GM23338 (cell line): ENCODE results near the gene DVL1.

Experiments used
- EZH2 ChIP-seq: fragments of 200-600 bp; sonication (generic); IDR thresholded peaks from one replicate; pipeline ENCODE4 v1.8.0; 2017; ENCODE audit warnings: antibody characterized with exemption, mild to moderate bottlenecking, low read depth; ENCODE audit not compliant: unreplicated experiment
- EZH2phosphoT487 ChIP-seq: fragments of 200-600 bp; sonication (generic); IDR thresholded peaks from one replicate; pipeline ENCODE4 v1.8.1; 2018; ENCODE audit warnings: antibody characterized with exemption; ENCODE audit not compliant: unreplicated experiment
- JUNB ChIP-seq: IDR thresholded peaks from one replicate; pipeline ENCODE4 v1.6.1; 2016; ENCODE audit warnings: antibody characterized with exemption; ENCODE audit not compliant: unreplicated experiment
- POLR2AphosphoS5 ChIP-seq: IDR thresholded peaks from 2 replicates; pipeline ENCODE4 v1.6.1; 2016; ENCODE audit warnings: antibody characterized with exemption, low read depth
- STAT1 ChIP-seq: IDR thresholded peaks from one replicate; pipeline ENCODE4 v1.6.1; 2016; ENCODE audit warnings: antibody characterized with exemption; ENCODE audit not compliant: unreplicated experiment
- TF ChIP-seq, protein P1 (sequence below), 2 experiments: fragments of 200-600 bp in 1 of 2; sonication (generic) in 1 of 2; conservative IDR thresholded peaks; 2 replicates each; pipeline versions ENCODE4 v1.5.1 to v1.6.1; 2016 to 2017; ENCODE audit warnings: antibody characterized with exemption in 2 of 2, low read depth in 2 of 2, mild to moderate bottlenecking in 2 of 2, moderate library complexity in 1 of 2
- TF ChIP-seq, protein P2 (sequence below): IDR thresholded peaks from 2 replicates; pipeline ENCODE4 v1.6.1; 2016; ENCODE audit warnings: antibody characterized with exemption
- TF ChIP-seq, protein P3 (sequence below): IDR thresholded peaks from one replicate; pipeline ENCODE4 v1.6.1; 2018; ENCODE audit warnings: antibody characterized with exemption; ENCODE audit not compliant: unreplicated experiment

DNA sequence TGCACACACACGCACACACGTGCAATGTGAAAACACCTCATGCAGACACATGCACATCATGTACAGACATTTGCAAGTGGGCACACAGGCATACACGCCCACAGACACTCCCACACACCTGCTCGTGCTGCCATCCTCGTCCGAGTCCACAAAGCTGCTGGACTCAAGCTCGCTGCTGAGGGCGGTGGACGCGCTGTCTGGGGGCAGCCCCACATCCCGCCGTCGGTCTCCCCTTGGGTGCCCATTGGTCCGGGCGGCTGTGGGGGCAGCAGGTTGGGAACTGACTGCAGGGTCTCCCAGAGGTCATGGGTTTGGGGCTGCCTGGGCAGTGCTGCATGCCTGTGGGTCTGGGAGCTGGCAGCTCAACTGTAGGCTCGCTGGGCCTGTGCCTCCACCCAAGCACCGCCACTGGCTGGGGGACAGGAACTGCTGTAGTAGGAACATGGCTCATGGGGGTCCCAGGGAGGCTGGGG lies 7.6 kb downstream of the DVL1 start:
- TF ChIP-seq, protein P1, sequence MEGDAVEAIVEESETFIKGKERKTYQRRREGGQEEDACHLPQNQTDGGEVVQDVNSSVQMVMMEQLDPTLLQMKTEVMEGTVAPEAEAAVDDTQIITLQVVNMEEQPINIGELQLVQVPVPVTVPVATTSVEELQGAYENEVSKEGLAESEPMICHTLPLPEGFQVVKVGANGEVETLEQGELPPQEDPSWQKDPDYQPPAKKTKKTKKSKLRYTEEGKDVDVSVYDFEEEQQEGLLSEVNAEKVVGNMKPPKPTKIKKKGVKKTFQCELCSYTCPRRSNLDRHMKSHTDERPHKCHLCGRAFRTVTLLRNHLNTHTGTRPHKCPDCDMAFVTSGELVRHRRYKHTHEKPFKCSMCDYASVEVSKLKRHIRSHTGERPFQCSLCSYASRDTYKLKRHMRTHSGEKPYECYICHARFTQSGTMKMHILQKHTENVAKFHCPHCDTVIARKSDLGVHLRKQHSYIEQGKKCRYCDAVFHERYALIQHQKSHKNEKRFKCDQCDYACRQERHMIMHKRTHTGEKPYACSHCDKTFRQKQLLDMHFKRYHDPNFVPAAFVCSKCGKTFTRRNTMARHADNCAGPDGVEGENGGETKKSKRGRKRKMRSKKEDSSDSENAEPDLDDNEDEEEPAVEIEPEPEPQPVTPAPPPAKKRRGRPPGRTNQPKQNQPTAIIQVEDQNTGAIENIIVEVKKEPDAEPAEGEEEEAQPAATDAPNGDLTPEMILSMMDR (conservative IDR thresholded peaks at IDR 0.05; ENCODE audit: low read depth in 2 of 2): no peak
- TF ChIP-seq POLR2AphosphoS5 (no peak), EZH2 (no peak), EZH2phosphoT487 (no peak), JUNB (no peak), STAT1 (no peak)
- TF ChIP-seq, protein P2, sequence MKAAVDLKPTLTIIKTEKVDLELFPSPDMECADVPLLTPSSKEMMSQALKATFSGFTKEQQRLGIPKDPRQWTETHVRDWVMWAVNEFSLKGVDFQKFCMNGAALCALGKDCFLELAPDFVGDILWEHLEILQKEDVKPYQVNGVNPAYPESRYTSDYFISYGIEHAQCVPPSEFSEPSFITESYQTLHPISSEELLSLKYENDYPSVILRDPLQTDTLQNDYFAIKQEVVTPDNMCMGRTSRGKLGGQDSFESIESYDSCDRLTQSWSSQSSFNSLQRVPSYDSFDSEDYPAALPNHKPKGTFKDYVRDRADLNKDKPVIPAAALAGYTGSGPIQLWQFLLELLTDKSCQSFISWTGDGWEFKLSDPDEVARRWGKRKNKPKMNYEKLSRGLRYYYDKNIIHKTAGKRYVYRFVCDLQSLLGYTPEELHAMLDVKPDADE: no peak
- TF ChIP-seq, protein P3, sequence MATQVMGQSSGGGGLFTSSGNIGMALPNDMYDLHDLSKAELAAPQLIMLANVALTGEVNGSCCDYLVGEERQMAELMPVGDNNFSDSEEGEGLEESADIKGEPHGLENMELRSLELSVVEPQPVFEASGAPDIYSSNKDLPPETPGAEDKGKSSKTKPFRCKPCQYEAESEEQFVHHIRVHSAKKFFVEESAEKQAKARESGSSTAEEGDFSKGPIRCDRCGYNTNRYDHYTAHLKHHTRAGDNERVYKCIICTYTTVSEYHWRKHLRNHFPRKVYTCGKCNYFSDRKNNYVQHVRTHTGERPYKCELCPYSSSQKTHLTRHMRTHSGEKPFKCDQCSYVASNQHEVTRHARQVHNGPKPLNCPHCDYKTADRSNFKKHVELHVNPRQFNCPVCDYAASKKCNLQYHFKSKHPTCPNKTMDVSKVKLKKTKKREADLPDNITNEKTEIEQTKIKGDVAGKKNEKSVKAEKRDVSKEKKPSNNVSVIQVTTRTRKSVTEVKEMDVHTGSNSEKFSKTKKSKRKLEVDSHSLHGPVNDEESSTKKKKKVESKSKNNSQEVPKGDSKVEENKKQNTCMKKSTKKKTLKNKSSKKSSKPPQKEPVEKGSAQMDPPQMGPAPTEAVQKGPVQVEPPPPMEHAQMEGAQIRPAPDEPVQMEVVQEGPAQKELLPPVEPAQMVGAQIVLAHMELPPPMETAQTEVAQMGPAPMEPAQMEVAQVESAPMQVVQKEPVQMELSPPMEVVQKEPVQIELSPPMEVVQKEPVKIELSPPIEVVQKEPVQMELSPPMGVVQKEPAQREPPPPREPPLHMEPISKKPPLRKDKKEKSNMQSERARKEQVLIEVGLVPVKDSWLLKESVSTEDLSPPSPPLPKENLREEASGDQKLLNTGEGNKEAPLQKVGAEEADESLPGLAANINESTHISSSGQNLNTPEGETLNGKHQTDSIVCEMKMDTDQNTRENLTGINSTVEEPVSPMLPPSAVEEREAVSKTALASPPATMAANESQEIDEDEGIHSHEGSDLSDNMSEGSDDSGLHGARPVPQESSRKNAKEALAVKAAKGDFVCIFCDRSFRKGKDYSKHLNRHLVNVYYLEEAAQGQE: no peak
